OCI-LY7 (cell line): ENCODE measurements around the gene S100Z. TPM values are rescaled to one million over a fixed set of nuclear protein-coding genes. Genes with fewer than 3 reads are reported as not detected.

Experiments
- BruUV-seq: library from RNA; stranded (reverse); fragments of 400-500 nt; replicated peaks from 2 replicates; lab custom pipeline; 2021; lab: Mats Ljungman, UMichigan
- CTCF ChIA-PET: fragments of 300-600 bp; sonication (Branson Sonifier 250); formaldehyde crosslinking; loops from one replicate; lab custom pipeline; 2022; ENCODE audit warnings: antibody characterized with exemption; ENCODE audit not compliant: unreplicated experiment; lab: Charles Lee
- POLR2A ChIA-PET: fragments of 300-600 bp; sonication (Branson Sonifier 250); formaldehyde crosslinking; loops from one replicate; lab custom pipeline; 2022; ENCODE audit warnings: antibody characterized with exemption; lab: Charles Lee
- DNase-seq: peaks from one replicate; pipeline ENCODE4 v3.0.0-alpha.2; 2015; ENCODE audit warnings: low spot score
- H2AFZ ChIP-seq: fragments of 200-600 bp; sonication (generic), shearing (Covaris generic); 2 replicates; pipeline ENCODE4 v1.6.1; 2014; ENCODE audit warnings: mild to moderate bottlenecking, antibody characterized with exemption, low read length, moderate library complexity
- H3K27ac ChIP-seq: fragments of 200-600 bp; sonication (generic); 2 replicates; pipeline ENCODE4 v1.5.1; 2014; ENCODE audit warnings: mixed run types, low read depth, mild to moderate bottlenecking, moderate library complexity, low read length, inconsistent platforms; ENCODE audit not compliant: poor library complexity, severe bottlenecking
- H3K36me3 ChIP-seq: fragments of 200-600 bp; sonication (generic); 2 replicates; pipeline ENCODE4 v1.6.1; 2014; ENCODE audit warnings: mild to moderate bottlenecking, antibody characterized with exemption, low read length, moderate library complexity, mixed read lengths; ENCODE audit not compliant: insufficient read depth
- H3K4me1 ChIP-seq: fragments of 200-600 bp; sonication (generic); 2 replicates; pipeline ENCODE4 v1.5.1; 2014; ENCODE audit warnings: mild to moderate bottlenecking, low read length; ENCODE audit not compliant: insufficient read depth, poor library complexity, severe bottlenecking
- H3K4me2 ChIP-seq: fragments of 200-600 bp; sonication (generic); 2 replicates; pipeline ENCODE4 v1.6.1; 2014; ENCODE audit warnings: mild to moderate bottlenecking, low read length
- H3K4me3 ChIP-seq: fragments of 200-600 bp; sonication (generic); 2 replicates; pipeline ENCODE4 v1.5.1; 2014; ENCODE audit warnings: mild to moderate bottlenecking, low read depth, low read length; ENCODE audit not compliant: poor library complexity, severe bottlenecking
- H3K79me2 ChIP-seq: fragments of 200-600 bp; sonication (generic); 2 replicates; pipeline ENCODE4 v1.6.1; 2016; ENCODE audit warnings: low read depth, mild to moderate bottlenecking, low read length, moderate library complexity, mixed read lengths; ENCODE audit not compliant: insufficient read depth
- H3K9me2 ChIP-seq: fragments of 200-600 bp; sonication (generic); 2 replicates; pipeline ENCODE4 v1.6.1; 2016; ENCODE audit warnings: mild to moderate bottlenecking, low read length, mixed read lengths; ENCODE audit not compliant: insufficient read depth
- H3K9me3 ChIP-seq: fragments of 200-600 bp; sonication (generic); 2 replicates; pipeline ENCODE4 v1.6.1; 2014; ENCODE audit warnings: mild to moderate bottlenecking, mixed run types, low read length, mixed read lengths
- H4K20me1 ChIP-seq: fragments of 200-600 bp; sonication (generic); 2 replicates; pipeline ENCODE4 v1.6.1; 2014; ENCODE audit warnings: mild to moderate bottlenecking, antibody characterized with exemption, low read length, moderate library complexity, mixed read lengths; ENCODE audit not compliant: insufficient read depth
- EZH2phosphoT487 ChIP-seq: fragments of 200-600 bp; sonication (generic); IDR thresholded peaks from 2 replicates; pipeline ENCODE4 v1.6.1; 2018; ENCODE audit warnings: low read depth, borderline replicate concordance, mild to moderate bottlenecking, mixed run types, antibody characterized with exemption, low read length, moderate library complexity, mixed read lengths
- intact Hi-C: fragments of 100-400 bp; cut with micrococcal nuclease; formaldehyde crosslinking; loops from one replicate; pipeline ENCODE4 v1.10.0; 2022; ENCODE audit not compliant: unreplicated experiment
- total RNA-seq, 2 experiments: library from RNA; depleted of rRNA in 1 of 2; stranded (reverse); fragments of >200 nt in 1 of 2; shearing (Covaris generic) in 1 of 2; gene quantifications; 2 replicates each; pipeline ENCODE4 v1.2.3, GENCODE V29; 2014 to 2022
- TF ChIP-seq, protein P1 (sequence below): fragments of 200-600 bp; sonication (generic); conservative IDR thresholded peaks from 2 replicates; pipeline ENCODE4 v1.5.1; 2014; ENCODE audit warnings: mild to moderate bottlenecking, antibody characterized with exemption, low read length, moderate library complexity, mixed read lengths

S100Z gene
- total RNA-seq, 2 experiments from 2014 or later, result 51.1 to 66.6 TPM

DNA sequence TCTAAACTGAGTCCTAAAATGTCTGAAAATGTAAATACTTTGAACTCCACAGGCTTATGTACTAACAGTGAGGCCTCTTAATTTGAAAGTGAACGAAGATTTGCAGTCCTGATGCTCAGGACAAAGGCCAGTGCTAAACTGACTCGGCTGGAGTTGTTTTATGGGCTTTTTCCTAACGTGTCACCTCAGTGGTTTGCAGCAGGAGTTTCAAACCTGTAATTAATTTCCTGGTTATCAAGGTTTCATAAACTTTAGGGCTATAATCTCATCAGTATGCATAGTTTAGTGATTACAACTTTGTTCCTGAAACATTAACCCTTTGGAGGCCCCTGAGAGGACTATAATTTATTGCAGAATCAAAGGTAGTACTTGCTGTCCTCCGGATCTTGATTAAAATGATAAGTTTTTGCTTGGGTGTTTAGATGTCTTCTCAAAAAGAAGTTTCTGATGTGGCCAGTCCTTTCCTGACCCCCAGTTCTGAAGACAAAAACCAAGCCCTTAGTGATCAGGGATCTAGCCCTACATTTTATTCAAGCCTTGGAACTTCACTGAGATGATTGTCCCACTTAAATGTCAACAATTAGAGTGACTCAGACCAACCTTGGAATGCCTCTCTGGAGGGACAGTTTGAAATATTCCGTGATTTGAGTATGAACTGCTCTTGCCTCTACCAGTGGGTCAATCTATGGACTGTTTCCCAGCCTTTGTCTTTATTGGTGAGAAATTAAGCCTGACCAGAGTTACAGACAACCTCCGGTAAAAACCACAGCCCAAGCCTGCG, 11.1 kb upstream of the S100Z start:
- no peak overlapping the region for H2AFZ ChIP-seq
- no peak overlapping the region for H3K4me3 ChIP-seq
- H4K20me1 ChIP-seq, result no peaks in the 10 kb centered on the region
- H3K27ac ChIP-seq, result no peak overlapping the region
- no peaks in the 10 kb centered on the region for H3K9me3 ChIP-seq
- no peaks in the 10 kb centered on the region for H3K9me2 ChIP-seq
- no peaks in the 10 kb centered on the region for H3K4me1 ChIP-seq
- intact Hi-C loops, result no loop called here
- DNase-seq, result no peak
- ChIA-PET CTCF (no interaction called here), POLR2A (no interaction called here)
- H3K36me3 ChIP-seq, result no peaks in the 10 kb centered on the region
- H3K79me2 ChIP-seq, result no peaks in the 10 kb centered on the region
- BruUV-seq, result no TSS peak
- TF ChIP-seq EZH2phosphoT487, result no peak
- TF ChIP-seq, protein P1, sequence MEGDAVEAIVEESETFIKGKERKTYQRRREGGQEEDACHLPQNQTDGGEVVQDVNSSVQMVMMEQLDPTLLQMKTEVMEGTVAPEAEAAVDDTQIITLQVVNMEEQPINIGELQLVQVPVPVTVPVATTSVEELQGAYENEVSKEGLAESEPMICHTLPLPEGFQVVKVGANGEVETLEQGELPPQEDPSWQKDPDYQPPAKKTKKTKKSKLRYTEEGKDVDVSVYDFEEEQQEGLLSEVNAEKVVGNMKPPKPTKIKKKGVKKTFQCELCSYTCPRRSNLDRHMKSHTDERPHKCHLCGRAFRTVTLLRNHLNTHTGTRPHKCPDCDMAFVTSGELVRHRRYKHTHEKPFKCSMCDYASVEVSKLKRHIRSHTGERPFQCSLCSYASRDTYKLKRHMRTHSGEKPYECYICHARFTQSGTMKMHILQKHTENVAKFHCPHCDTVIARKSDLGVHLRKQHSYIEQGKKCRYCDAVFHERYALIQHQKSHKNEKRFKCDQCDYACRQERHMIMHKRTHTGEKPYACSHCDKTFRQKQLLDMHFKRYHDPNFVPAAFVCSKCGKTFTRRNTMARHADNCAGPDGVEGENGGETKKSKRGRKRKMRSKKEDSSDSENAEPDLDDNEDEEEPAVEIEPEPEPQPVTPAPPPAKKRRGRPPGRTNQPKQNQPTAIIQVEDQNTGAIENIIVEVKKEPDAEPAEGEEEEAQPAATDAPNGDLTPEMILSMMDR, result no peak
- H3K4me2 ChIP-seq, result no peak overlapping the region

DNA sequence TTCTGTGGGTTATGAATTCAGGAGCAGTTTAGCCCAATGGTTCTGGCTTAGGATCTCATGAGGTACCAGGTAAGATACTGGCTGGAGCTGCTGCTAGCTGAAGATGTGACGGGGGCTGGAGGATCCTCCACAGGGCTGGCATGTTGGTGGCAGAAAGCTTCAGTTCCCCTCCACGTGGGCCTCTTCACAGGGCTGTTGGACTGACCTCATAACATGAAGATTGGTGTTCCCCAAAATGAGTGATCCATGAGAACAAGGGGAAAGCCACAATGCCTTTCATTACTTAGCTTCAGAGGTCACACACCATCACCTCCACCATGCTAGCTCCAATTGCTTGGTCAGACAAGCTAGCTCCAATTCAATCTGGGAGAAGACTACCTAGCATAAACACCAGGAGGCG, 8.5 kb upstream of the S100Z start:
- no peaks in the 10 kb centered on the region for H3K79me2 ChIP-seq
- no peaks in the 10 kb centered on the region for H3K9me2 ChIP-seq
- H3K9me3 ChIP-seq, result no peaks in the 10 kb centered on the region
- BruUV-seq, result no TSS peak
- H3K36me3 ChIP-seq, result no peaks in the 10 kb centered on the region
- no peak for DNase-seq
- H3K4me2 ChIP-seq, result no peak overlapping the region
- CTCF ChIA-PET, result no interaction called here
- TF ChIP-seq, protein P1, result no peak
- TF ChIP-seq EZH2phosphoT487, result no peak
- no peaks in the 10 kb centered on the region for H3K4me1 ChIP-seq
- POLR2A ChIA-PET, result interaction anchor here (0.7 to 1.0 kb wide), 2 partner anchors 16 to 20 kb away, joined by 3 read pairs; no protein-coding TSS in a partner anchor
- intact Hi-C loops, result no loop called here
- no peaks in the 10 kb centered on the region for H4K20me1 ChIP-seq
- H2AFZ ChIP-seq, result no peak overlapping the region
- no peak overlapping the region for H3K27ac ChIP-seq
- H3K4me3 ChIP-seq, result no peak overlapping the region

DNA sequence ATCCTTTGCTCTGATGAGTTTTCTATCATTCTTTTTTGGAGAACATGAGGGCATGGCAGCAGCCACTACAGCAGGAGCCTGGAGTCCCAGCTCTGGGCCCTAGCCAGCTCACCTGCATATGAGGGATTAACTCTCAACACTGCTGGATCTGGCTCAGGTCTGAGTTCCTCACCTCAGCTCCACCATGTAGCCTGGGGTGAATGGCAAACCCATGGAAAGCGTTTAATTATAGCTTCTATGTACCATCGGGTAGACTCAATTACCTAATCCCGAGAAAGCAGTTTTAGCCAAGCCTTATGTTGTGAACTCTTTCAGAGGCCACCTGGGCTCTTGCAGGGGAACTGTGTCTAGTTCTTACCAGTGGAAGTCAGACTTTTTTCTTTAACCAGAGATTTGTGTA, 3.9 kb upstream of the S100Z start:
- Histone ChIP-seq H3K4me1 (no peaks in the 10 kb centered on the region), H3K36me3 (no peaks in the 10 kb centered on the region), H3K4me3 (no peak overlapping the region), H4K20me1 (no peaks in the 10 kb centered on the region), H3K9me2 (no peaks in the 10 kb centered on the region), H2AFZ (no peak overlapping the region), H3K9me3 (no peaks in the 10 kb centered on the region), H3K4me2 (no peak overlapping the region), H3K79me2 (no peaks in the 10 kb centered on the region), H3K27ac (no peak overlapping the region)
- no peak for TF ChIP-seq EZH2phosphoT487
- no peak for DNase-seq
- intact Hi-C loops, result no loop called here
- BruUV-seq, result no TSS peak
- ChIA-PET CTCF (no interaction called here), POLR2A (no interaction called here)
